CD4-positive, alpha-beta memory T cell (primary cell): ENCODE data around the gene XXYLT1. TPM values are rescaled to one million over a fixed set of nuclear protein-coding genes. Genes with fewer than 3 reads are reported as not detected.

Experiments used
- CTCF ChIA-PET: fragments of 350-600 bp; sonication (Branson Sonifier 250); formaldehyde crosslinking; loops from one replicate; lab custom pipeline; 2021; ENCODE audit warnings: inconsistent platforms; ENCODE audit not compliant: partially characterized antibody; lab: Charles Lee
- POLR2A ChIA-PET: fragments of 350-600 bp; sonication (Branson Sonifier 250); formaldehyde crosslinking; loops from one replicate; lab custom pipeline; 2021; ENCODE audit not compliant: partially characterized antibody; lab: Charles Lee
- DNase-seq, 5 donors: peaks; one replicate each; pipeline versions ENCODE4 v3.0.0 to v3.0.0-alpha.2; 2020 to 2022; ENCODE audit warnings: mixed read lengths in 1 of 5
- H3K27ac ChIP-seq: one replicate; pipeline ENCODE4 v1.7.0; 2013; ENCODE audit warnings: low read depth, low read length
- H3K27me3 ChIP-seq: 2 replicates; pipeline ENCODE4 v1.7.0; 2013; ENCODE audit warnings: mild to moderate bottlenecking, low read length, moderate library complexity; ENCODE audit not compliant: insufficient read depth
- H3K36me3 ChIP-seq: 2 replicates; pipeline ENCODE4 v1.7.0; 2013; ENCODE audit warnings: mild to moderate bottlenecking, low read length, moderate library complexity; ENCODE audit not compliant: insufficient read depth
- H3K4me1 ChIP-seq: 2 replicates; pipeline ENCODE4 v1.7.0; 2013; ENCODE audit warnings: mild to moderate bottlenecking, low read length, moderate library complexity; ENCODE audit not compliant: insufficient read depth
- H3K4me3 ChIP-seq, 2 donors: one replicate each; pipeline ENCODE4 v1.7.0; 2013; ENCODE audit warnings: low read length in 2 of 2, mild to moderate bottlenecking in 1 of 2
- H3K9me3 ChIP-seq, 2 donors: one replicate each; pipeline ENCODE4 v1.7.0; 2013; ENCODE audit warnings: low read length in 2 of 2, control low read depth in 1 of 2; ENCODE audit not compliant: control insufficient read depth in 1 of 2
- H3K27ac Mint-ChIP-seq, 7 donors: one replicate each; pipeline ENCODE4 v1.8.0; 2020 to 2021; ENCODE audit warnings: mixed read lengths in 7 of 7, mild to moderate bottlenecking in 6 of 7, inconsistent platforms in 3 of 7, moderate library complexity in 3 of 7
- H3K27me3 Mint-ChIP-seq, 2 donors: one replicate each; pipeline ENCODE4 v1.8.0; 2020 to 2021; ENCODE audit warnings: mixed read lengths in 2 of 2
- H3K36me3 Mint-ChIP-seq, 2 donors: one replicate each; pipeline ENCODE4 v1.8.0; 2020 to 2021; ENCODE audit warnings: mixed read lengths in 2 of 2, inconsistent platforms in 1 of 2, mild to moderate bottlenecking in 1 of 2
- H3K4me1 Mint-ChIP-seq, 4 donors: one replicate each; pipeline ENCODE4 v1.8.0; 2020 to 2021; ENCODE audit warnings: mixed read lengths in 4 of 4, mild to moderate bottlenecking in 1 of 4
- H3K4me3 Mint-ChIP-seq, 8 donors: one replicate each; pipeline ENCODE4 v1.8.0; 2020 to 2021; ENCODE audit warnings: mixed read lengths in 8 of 8, mild to moderate bottlenecking in 7 of 8, moderate library complexity in 6 of 8, inconsistent platforms in 3 of 8
- H3K9me3 Mint-ChIP-seq, 8 donors: one replicate each; pipeline ENCODE4 v1.8.0; 2020 to 2021; ENCODE audit warnings: mixed read lengths in 8 of 8, mild to moderate bottlenecking in 5 of 8, inconsistent platforms in 3 of 8, moderate library complexity in 1 of 8
- intact Hi-C: fragments of 100-400 bp; cut with micrococcal nuclease; formaldehyde crosslinking; loops from one replicate; pipeline ENCODE4 v1.15.1; 2023
- polyA plus RNA-seq, 2 donors: library from polyadenylated mRNA; unstranded; fragments of 300-500 nt; fragmentation: Illumina TruSeq; gene quantifications; one replicate each; pipeline ENCODE4 v1.2.3, GENCODE V29; 2021
- total RNA-seq, 2 experiments: library from RNA; stranded (reverse); gene quantifications; one replicate each; pipeline ENCODE4 v1.2.3, GENCODE V29; 2021

The XXYLT1 gene
- total and polyA plus RNA-seq, 4 experiments from 2014 or later = 3.9 to 6.3 (median 4.3) TPM

- H3K36me3 ChIP-seq = no peaks in the 10 kb centered on the region
- no peak overlapping the region for H3K4me3 ChIP-seq
- intact Hi-C loops = no loop called here
- CTCF ChIA-PET = no interaction called here
- POLR2A ChIA-PET = no interaction called here
- no peak overlapping the region for H3K27ac ChIP-seq
- H3K4me1 ChIP-seq = no peaks in the 10 kb centered on the region
- Mint-ChIP-seq H3K36me3 (peaks cover 0 to 3% of the 10 kb centered on the region in 2 donors), H3K9me3 (no peaks in the 10 kb centered on the region), H3K27ac (no peak overlapping the region), H3K4me3 (no peak overlapping the region), H3K4me1 (peaks cover 0 to 8% (median 1%) of the 10 kb centered on the region in 4 donors), H3K27me3 (no peaks in the 10 kb centered on the region)
- no peaks in the 10 kb centered on the region for H3K9me3 ChIP-seq
- DNase-seq = no peak
- H3K27me3 ChIP-seq = no peaks in the 10 kb centered on the region
These were observed 193.1 kb downstream of the XXYLT1 start for GRCh38 chr3:195077611-195078540.

DNA sequence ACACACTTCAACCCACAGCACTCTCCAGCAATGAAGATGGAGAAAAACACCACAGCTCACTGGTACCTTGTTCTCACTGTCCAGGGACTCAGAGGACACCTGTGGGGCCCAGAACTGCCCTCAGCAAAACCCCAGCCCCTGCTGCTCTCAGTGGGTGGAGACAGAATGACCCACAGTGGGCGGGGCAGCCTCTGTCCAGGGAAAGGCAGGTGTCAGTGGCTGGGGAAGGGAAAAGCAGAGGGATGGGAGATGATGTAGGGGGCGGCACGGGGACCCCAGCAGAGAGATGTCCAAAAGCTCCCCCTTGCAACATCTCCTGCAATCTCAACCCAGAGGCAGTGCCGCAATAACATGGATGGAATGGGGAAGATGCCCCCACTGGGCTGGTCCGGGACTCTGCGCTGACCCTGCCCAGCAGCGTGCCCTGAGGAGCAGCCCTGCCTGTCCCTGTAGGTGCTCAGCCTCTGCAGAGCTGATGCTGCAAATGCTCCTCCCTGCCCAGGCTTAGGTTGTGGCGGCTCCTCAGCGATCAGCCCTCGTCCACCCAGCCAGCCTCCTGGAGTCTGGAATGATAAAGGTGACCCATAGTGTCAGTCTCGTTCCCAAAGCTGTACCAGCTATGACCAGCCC is 193.9 kb downstream of the XXYLT1 start:
- no peak overlapping the region for H3K27ac Mint-ChIP-seq
- no peaks in the 10 kb centered on the region for H3K9me3 Mint-ChIP-seq
- H3K27me3 Mint-ChIP-seq = no peaks in the 10 kb centered on the region
- Histone ChIP-seq H3K4me3 (no peak overlapping the region), H3K27ac (no peak overlapping the region), H3K4me1 (no peaks in the 10 kb centered on the region), H3K9me3 (no peaks in the 10 kb centered on the region), H3K27me3 (no peaks in the 10 kb centered on the region), H3K36me3 (no peaks in the 10 kb centered on the region)
- no peak overlapping the region for H3K4me3 Mint-ChIP-seq
- DNase-seq = no peak
- ChIA-PET CTCF (no interaction called here), POLR2A (no interaction called here)
- peaks cover 0 to 3% of the 10 kb centered on the region in 2 donors for H3K36me3 Mint-ChIP-seq
- intact Hi-C loops = no loop called here
- H3K4me1 Mint-ChIP-seq = peaks cover 0 to 8% (median 1%) of the 10 kb centered on the region in 4 donors

- CTCF ChIA-PET = no interaction called here
- Histone ChIP-seq H3K9me3 (no peaks in the 10 kb centered on the region), H3K4me3 (no peak overlapping the region), H3K27ac (no peak overlapping the region), H3K36me3 (no peaks in the 10 kb centered on the region), H3K27me3 (no peaks in the 10 kb centered on the region), H3K4me1 (no peaks in the 10 kb centered on the region)
- no peak overlapping the region for H3K27ac Mint-ChIP-seq
- POLR2A ChIA-PET = no interaction called here
- peaks cover 0 to 3% of the 10 kb centered on the region in 2 donors for H3K36me3 Mint-ChIP-seq
- intact Hi-C loops = no loop called here
- no peaks in the 10 kb centered on the region for H3K9me3 Mint-ChIP-seq
- H3K4me3 Mint-ChIP-seq = no peak overlapping the region
- H3K4me1 Mint-ChIP-seq = peaks cover 0 to 8% (median 1%) of the 10 kb centered on the region in 4 donors
- DNase-seq = no peak
- no peaks in the 10 kb centered on the region for H3K27me3 Mint-ChIP-seq
These were observed 194.8 kb downstream of the XXYLT1 start for GRCh38 chr3:195075941-195076875.

DNA sequence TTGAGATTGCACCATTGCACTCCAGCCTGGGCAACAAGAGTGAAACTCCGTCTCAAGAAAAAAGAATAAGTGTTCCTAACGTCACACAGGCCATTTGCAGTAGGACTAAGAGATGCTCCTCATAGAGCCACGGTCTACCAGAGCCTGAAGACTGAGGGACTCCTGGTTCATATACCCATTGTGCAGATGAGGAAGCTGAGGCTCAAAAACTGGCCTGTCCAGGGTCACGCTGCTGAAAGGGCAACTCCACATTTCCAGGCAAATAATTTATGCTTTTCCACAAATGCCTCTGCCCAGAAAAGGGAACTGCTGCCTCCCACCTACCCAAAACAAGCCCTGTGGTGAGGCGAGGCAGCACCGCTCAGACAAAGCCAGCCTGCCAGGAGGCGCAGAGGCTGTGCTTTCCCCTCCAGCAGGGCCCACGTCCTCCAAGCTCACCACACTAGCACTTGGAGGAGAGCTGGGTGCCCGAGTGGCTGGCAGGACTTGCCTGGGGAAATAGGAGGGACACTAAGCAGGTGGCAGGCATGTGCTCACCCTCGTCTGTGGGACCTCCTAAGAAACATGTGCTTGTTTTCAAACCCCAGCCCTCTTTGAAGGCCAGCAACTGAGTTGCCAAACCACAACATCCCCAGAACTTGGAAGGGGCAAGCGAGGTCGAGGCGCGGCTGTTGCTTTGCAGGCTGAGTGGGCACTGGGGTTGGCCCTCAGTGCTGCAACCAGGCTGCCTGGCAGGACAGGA is 195.6 kb downstream of the XXYLT1 start:
- Histone ChIP-seq H3K4me1 (no peaks in the 10 kb centered on the region), H3K9me3 (no peaks in the 10 kb centered on the region), H3K27ac (no peak overlapping the region), H3K27me3 (no peaks in the 10 kb centered on the region), H3K4me3 (no peak overlapping the region), H3K36me3 (no peaks in the 10 kb centered on the region)
- intact Hi-C loops = no loop called here
- CTCF ChIA-PET = no interaction called here
- Mint-ChIP-seq H3K4me1 (peaks cover 0 to 8% (median 1%) of the 10 kb centered on the region in 4 donors), H3K27ac (no peak overlapping the region), H3K9me3 (no peaks in the 10 kb centered on the region), H3K36me3 (peaks cover 0 to 3% of the 10 kb centered on the region in 2 donors), H3K4me3 (no peak overlapping the region), H3K27me3 (no peaks in the 10 kb centered on the region)
- DNase-seq = no peak
- POLR2A ChIA-PET = no interaction called here

- Mint-ChIP-seq H3K36me3 (peaks cover 3 to 4% of the 10 kb centered on the region in 2 donors), H3K9me3 (no peaks in the 10 kb centered on the region), H3K4me3 (no peak overlapping the region), H3K27me3 (no peaks in the 10 kb centered on the region), H3K27ac (peak overlapping the region in 1 of 7 donors; percentile 32), H3K4me1 (no peaks in the 10 kb centered on the region)
- Histone ChIP-seq H3K27ac (no peak overlapping the region), H3K9me3 (no peaks in the 10 kb centered on the region), H3K27me3 (no peaks in the 10 kb centered on the region), H3K4me3 (no peak overlapping the region), H3K36me3 (no peaks in the 10 kb centered on the region), H3K4me1 (no peaks in the 10 kb centered on the region)
- intact Hi-C loops = no loop called here
- ChIA-PET CTCF (no interaction called here), POLR2A (no interaction called here)
- no peak for DNase-seq
These were observed 196.8 kb downstream of the XXYLT1 start for GRCh38 chr3:195073866-195074860.

GRCh38 chr3:195072916-195073564 is 197.9 kb downstream of the XXYLT1 start:
- Histone ChIP-seq H3K36me3 (no peaks in the 10 kb centered on the region), H3K4me1 (no peaks in the 10 kb centered on the region), H3K4me3 (no peak overlapping the region), H3K27ac (no peak overlapping the region), H3K27me3 (no peaks in the 10 kb centered on the region), H3K9me3 (no peaks in the 10 kb centered on the region)
- no peak overlapping the region for H3K4me3 Mint-ChIP-seq
- H3K27me3 Mint-ChIP-seq = no peaks in the 10 kb centered on the region
- ChIA-PET POLR2A (no interaction called here), CTCF (no interaction called here)
- peaks cover 7 to 12% of the 10 kb centered on the region in 2 donors for H3K36me3 Mint-ChIP-seq
- no peak overlapping the region for H3K27ac Mint-ChIP-seq
- intact Hi-C loops = no loop called here
- H3K4me1 Mint-ChIP-seq = no peaks in the 10 kb centered on the region
- no peak for DNase-seq
- H3K9me3 Mint-ChIP-seq = no peaks in the 10 kb centered on the region
